ENCODE data around the gene DUSP8. TPM values are rescaled to one million over a fixed set of nuclear protein-coding genes. Genes with fewer than 3 reads are reported as not detected.

The DUSP8 gene
- total RNA-seq, 2 donors from 2014 or later: 79.5 to 90.1 TPM

GRCh38 chr11:1523077-1523476 is 49.0 kb downstream of the DUSP8 start:
- ATAC-seq (no peak), DNase-seq (no peak)
- no peaks in the 10 kb centered on the region for H3K36me3 Mint-ChIP-seq (ENCODE audit: low read depth)
- no peak overlapping the region for H3K4me3 Mint-ChIP-seq
- no peaks in the 10 kb centered on the region for H3K9me3 ChIP-seq (ENCODE audit: control insufficient read depth, low read length, poor library complexity, severe bottlenecking)
- H3K27ac Mint-ChIP-seq: peak overlapping the region; percentile 21
- H3K27me3 Mint-ChIP-seq: no peaks in the 10 kb centered on the region
- H3K4me1 Mint-ChIP-seq: peaks cover 25% of the 10 kb centered on the region

DNA sequence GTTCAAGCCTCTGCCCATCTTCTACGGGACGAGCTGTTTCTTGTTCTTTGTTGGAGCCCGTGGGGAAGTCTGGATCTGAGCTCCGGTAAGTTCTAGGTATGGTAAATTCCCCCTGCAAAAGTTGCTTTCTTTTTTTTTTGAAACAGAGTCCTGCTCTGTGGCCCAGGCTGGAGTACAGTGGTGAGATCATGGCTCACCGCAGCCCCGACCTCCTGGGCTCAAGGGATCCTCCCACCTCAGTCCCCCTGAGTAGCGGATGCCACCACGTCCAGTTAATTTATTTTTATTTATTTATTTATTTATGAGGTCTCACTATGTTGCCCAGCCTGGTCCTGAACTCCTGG is 50.0 kb downstream of the DUSP8 start:
- peak overlapping the region; percentile 43 for H3K27ac Mint-ChIP-seq

GRCh38 chr11:1521382-1522080 is 50.5 kb downstream of the DUSP8 start:
- ATAC-seq: peak; percentile 69
- Mint-ChIP-seq H3K4me3 (no peak overlapping the region), H3K27ac (peak overlapping the region; percentile 43), H3K27me3 (no peaks in the 10 kb centered on the region), H3K36me3 (ENCODE audit: low read depth) (no peaks in the 10 kb centered on the region), H3K4me1 (peaks cover 33% of the 10 kb centered on the region)
- no peak for DNase-seq
- no peaks in the 10 kb centered on the region for H3K9me3 ChIP-seq (ENCODE audit: control insufficient read depth, low read length, poor library complexity, severe bottlenecking)

More for the DNA sequence above, 50.0 kb downstream of the DUSP8 start:
- DNase-seq (no peak), ATAC-seq (no peak)
- Mint-ChIP-seq H3K4me3 (no peak overlapping the region), H3K36me3 (ENCODE audit: low read depth) (no peaks in the 10 kb centered on the region), H3K27me3 (no peaks in the 10 kb centered on the region), H3K4me1 (peaks cover 31% of the 10 kb centered on the region)
- no peaks in the 10 kb centered on the region for H3K9me3 ChIP-seq (ENCODE audit: control insufficient read depth, low read length, poor library complexity, severe bottlenecking)

DNA sequence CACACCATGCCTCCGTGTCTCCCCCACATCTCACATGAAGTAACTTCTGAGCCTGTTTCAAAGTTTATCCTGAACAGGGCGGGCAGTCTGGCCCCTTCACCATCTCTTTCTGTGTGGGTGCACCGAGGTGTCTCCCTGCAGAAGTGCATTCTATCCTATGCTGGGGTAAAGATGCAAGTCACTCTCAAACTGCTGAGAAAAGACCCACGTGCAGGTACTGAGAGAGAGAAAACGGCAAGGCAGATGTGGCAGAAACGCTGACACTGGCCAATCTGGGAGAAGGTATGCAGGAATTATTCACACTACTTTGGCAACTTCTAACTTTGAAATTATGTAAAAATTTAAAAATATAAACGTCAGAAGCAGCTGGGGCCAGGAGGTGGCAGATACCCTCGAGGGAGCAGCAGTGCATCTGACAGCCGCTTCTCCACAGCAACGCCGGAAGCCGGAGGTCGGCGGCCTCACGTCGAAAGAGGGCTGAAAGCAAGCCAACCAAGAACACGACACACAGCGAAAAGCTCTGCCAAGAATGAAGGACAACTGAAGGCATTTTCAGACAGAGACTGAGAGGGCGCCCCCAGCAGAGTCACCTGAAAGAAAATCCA is 51.3 kb downstream of the DUSP8 start:
- ATAC-seq (no peak), DNase-seq (no peak)
- Mint-ChIP-seq H3K27me3 (no peaks in the 10 kb centered on the region), H3K36me3 (ENCODE audit: low read depth) (no peaks in the 10 kb centered on the region), H3K4me3 (peak overlapping the region; percentile 5), H3K27ac (peak overlapping the region; percentile 43), H3K4me1 (peaks cover 41% of the 10 kb centered on the region)
- no peaks in the 10 kb centered on the region for H3K9me3 ChIP-seq (ENCODE audit: control insufficient read depth, low read length, poor library complexity, severe bottlenecking)

GRCh38 chr11:1520209-1520662 is 51.8 kb downstream of the DUSP8 start:
- DNase-seq (no peak), ATAC-seq (no peak)
- Mint-ChIP-seq H3K36me3 (ENCODE audit: low read depth) (no peaks in the 10 kb centered on the region), H3K27me3 (no peaks in the 10 kb centered on the region), H3K4me3 (peak overlapping the region; percentile 5), H3K4me1 (peaks cover 45% of the 10 kb centered on the region), H3K27ac (no peak overlapping the region)
- no peaks in the 10 kb centered on the region for H3K9me3 ChIP-seq (ENCODE audit: control insufficient read depth, low read length, poor library complexity, severe bottlenecking)

DNA sequence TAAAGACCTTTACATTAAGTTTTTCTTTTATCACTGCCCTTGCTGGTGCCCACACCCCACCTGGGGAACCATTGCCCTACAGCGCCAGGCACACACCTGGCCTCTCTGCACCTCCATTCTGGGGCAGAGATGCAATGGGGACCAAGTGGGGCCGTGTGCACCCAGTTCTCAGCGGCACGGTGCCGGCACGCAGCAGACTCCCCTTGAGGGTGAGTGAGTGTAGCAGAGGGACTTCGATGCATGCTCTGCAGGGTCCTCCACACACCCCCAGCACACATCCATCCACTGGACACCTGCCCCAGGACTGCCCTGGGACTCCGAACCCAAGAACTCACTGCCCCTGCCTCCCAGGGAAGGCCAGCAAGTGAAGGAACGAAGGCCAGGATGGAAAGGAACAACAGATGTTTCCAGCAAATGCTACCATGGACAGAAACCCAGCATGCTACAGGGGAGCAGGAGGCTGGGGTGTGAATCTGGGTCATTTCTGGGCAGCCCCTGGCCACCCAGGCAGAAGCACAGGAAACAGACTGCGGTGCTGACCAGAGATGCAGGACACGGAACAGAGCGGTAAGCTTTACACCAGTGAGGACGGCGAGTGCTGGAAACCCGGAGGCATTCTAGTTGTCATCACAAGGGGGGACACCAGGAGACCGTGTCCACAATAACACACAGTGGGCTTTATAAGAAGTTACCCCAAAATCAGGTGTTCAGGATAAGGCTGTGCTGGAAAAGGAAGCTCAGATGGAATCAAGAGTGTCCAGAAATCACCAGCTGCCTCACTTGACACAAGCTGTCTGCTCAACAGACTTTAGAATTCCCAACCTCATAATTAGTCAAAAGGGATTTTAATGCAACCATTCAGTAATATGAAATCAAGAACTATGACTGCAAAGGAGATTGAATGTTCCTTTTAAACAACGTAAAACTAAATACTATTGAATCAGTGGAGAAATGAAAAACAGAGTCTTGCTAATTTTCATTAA is 52.8 kb downstream of the DUSP8 start:
- H3K36me3 Mint-ChIP-seq (ENCODE audit: low read depth): no peaks in the 10 kb centered on the region
- H3K9me3 ChIP-seq (ENCODE audit: control insufficient read depth, low read length, poor library complexity, severe bottlenecking): no peaks in the 10 kb centered on the region
- H3K27ac Mint-ChIP-seq: no peak overlapping the region
- ATAC-seq: no peak
- peaks cover 48% of the 10 kb centered on the region for H3K4me1 Mint-ChIP-seq
- peak overlapping the region; percentile 36 for H3K4me3 Mint-ChIP-seq
- no peak for DNase-seq
- no peaks in the 10 kb centered on the region for H3K27me3 Mint-ChIP-seq

GRCh38 chr11:1518301-1518700 is 53.8 kb downstream of the DUSP8 start:
- no peaks in the 10 kb centered on the region for H3K9me3 ChIP-seq (ENCODE audit: control insufficient read depth, low read length, poor library complexity, severe bottlenecking)
- no peaks in the 10 kb centered on the region for H3K27me3 Mint-ChIP-seq
- H3K27ac Mint-ChIP-seq: no peak overlapping the region
- DNase-seq (no peak), ATAC-seq (no peak)
- no peaks in the 10 kb centered on the region for H3K36me3 Mint-ChIP-seq (ENCODE audit: low read depth)
- no peak overlapping the region for H3K4me3 Mint-ChIP-seq
- peaks cover 50% of the 10 kb centered on the region for H3K4me1 Mint-ChIP-seq

DNA sequence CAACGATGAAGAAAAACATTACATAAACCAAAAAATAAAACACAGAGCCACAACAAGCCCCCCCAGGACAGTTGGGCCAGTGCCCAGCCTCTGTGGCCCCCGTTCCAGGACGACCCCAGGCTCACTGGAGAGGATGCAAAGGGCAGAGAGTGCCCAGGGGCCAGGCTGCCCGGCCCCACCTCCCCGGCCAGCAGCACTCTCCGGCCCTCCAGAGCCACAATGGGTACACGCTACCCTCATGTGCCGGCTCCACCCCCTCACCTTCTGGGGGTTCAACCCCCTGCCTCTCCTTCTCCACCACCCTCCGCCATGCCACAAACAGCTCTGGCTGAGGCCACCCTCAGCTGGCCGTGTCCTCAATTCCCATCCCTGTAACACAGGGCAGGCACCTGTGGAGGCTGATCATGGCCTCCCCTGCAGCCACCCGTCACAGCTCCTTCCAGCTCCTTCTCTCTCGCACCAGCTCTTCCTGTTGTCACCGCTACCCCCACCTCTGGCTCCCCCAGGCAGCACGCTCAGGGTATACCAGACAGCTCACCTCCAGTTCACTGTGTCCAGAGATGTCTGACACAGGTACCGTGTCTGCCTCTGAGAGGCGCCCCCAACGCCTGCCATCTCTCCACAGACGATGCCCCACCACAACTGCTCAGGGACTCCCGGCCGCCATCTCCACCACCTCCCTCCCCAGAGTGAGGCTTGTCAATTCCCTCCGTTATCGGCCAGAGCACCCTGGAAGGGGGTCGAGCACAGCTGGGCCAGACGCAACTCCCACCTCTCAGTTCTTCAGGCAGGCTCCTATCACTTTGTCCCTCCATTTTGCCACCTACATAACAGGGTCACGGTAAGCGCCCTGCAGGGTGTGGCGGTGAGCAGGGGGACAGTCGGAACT is 54.7 kb downstream of the DUSP8 start:
- Mint-ChIP-seq H3K36me3 (ENCODE audit: low read depth) (no peaks in the 10 kb centered on the region), H3K27ac (peak overlapping the region; percentile 72), H3K27me3 (no peaks in the 10 kb centered on the region), H3K4me1 (peaks cover 51% of the 10 kb centered on the region), H3K4me3 (no peak overlapping the region)
- DNase-seq: no peak
- H3K9me3 ChIP-seq (ENCODE audit: control insufficient read depth, low read length, poor library complexity, severe bottlenecking): no peaks in the 10 kb centered on the region
- no peak for ATAC-seq

DNA sequence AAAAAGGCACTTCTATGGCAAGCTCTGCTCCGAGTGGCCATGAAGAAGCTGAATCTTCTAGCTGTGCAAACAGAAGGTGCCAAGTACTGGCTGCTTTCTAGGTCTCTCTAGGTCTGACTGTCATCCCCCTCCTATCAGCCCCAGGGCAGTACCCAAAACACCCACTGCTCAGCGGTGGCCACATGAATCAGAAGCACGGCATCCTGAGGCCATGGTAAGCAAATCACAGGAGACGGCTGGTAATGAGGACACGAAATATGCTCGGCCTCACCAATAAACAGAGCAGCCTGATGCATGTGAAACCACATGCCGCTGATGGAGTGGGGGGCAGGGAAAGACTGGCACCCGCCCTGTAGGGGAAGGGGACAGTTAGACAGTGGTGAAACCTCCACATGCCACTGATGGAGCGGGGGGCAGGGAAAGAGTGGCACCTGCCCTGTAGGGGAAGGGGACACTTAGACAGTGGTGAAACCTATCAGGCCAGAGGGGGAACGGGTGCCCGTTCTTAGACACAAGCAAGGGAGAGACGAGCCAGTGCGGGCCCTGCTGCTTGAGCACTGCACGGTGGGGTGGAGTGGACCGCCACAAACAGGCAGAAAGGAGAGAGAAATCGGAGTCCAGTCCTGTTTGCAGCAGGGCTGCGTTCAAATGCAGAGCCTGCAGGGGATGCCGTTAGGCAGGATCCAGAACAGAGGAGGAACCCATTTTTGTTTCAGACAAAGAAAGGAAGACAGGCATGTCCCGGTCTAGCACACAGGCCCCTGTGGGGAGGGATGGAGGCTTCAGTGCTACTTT is 55.6 kb downstream of the DUSP8 start:
- Mint-ChIP-seq H3K36me3 (ENCODE audit: low read depth) (no peaks in the 10 kb centered on the region), H3K27me3 (no peaks in the 10 kb centered on the region), H3K4me1 (peaks cover 57% of the 10 kb centered on the region), H3K4me3 (peak overlapping the region; percentile 80), H3K27ac (peak overlapping the region; percentile 72)
- peak; percentile 51 for ATAC-seq
- no peaks in the 10 kb centered on the region for H3K9me3 ChIP-seq (ENCODE audit: control insufficient read depth, low read length, poor library complexity, severe bottlenecking)
- no peak for DNase-seq

DNA sequence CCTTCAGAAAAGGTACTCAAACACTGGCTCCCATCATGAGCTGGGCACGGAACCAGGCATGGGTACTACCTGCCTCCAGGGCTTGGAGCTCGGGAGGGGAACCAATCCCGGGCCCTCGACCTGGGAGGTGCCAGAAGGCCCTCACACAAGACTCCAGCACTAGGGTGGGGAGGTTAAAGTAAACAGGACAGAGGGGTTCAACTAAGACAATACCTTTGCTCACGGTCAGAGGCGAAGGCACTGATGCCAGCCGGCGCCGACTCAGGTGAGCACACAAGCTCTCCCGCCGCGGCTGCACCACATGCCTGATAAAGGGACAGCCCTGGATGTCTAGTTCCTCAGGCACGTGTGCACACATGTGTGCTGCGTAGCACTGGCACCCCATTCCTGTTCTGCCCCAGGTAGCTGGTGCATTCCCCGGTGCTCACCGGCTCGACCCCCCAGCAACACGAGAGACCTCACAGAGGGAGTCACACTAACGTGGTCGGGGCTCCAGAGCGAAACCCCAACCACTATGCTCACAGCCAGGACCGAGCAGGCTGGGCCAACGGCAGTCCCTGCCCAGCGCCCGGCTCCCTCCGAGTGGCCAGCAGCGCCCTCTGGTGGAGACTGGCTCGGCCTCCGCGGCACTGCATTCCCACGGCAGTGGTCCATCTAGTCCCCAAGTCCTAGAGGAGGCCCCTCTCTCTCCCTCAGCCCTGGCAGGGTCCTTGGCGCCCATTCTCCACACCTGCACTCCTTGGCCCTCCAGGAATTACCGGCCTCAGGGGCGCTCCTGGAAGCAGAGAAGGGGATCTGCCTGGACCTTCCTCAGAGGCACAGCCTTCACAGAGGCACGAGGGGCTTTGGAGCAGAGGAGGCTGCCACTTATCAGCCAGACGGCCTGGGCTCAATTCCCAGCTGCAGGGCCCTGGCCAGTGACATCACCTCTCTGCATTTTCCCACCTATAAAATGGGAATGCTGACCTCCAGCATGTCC is 56.7 kb downstream of the DUSP8 start:
- H3K4me1 Mint-ChIP-seq: peaks cover 50% of the 10 kb centered on the region
- ATAC-seq (peak; percentile 80), DNase-seq (peak; percentile 55 to 80 (median 66))
- no peaks in the 10 kb centered on the region for H3K9me3 ChIP-seq (ENCODE audit: control insufficient read depth, low read length, poor library complexity, severe bottlenecking)
- H3K27me3 Mint-ChIP-seq: no peaks in the 10 kb centered on the region
- peak overlapping the region; percentile 72 for H3K27ac Mint-ChIP-seq
- H3K4me3 Mint-ChIP-seq: peak overlapping the region; percentile 19
- no peaks in the 10 kb centered on the region for H3K36me3 Mint-ChIP-seq (ENCODE audit: low read depth)

DNA sequence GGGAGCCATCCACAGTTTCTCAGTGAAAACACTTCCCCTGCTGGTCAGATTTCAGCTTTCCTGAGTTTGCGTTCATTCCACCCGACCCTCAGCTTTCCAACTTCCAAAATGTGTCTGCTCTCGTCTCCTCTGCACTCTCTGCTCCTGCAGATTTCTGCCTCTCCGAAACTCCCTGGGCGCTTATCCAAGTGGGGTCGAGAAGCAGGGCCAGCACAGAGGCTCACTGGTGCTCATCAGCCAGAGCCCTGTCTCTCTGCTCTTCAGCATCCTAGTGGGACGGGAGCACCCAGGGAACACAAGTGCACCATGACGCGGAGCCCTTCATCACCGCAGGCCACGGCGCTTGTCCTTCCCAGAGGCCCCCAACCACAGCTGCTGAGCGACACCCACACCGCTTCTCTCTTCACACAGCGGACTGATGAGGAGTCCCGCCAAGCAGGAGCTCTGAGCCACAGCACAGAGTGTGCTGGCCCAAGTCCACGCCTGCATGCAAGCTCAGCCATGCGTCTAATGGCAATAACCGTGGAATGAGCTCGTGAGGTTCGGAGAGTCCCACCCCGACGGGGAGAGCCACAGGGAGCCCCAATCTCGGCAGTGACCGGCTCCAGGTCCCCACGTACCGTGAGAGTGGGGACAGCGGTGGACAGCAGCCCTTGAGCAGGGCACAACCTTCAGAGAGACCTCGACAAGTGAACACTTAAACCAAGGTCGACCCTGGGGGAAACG is 57.6 kb downstream of the DUSP8 start:
- no peaks in the 10 kb centered on the region for H3K9me3 ChIP-seq (ENCODE audit: control insufficient read depth, low read length, poor library complexity, severe bottlenecking)
- H3K27me3 Mint-ChIP-seq: no peaks in the 10 kb centered on the region
- no peak overlapping the region for H3K27ac Mint-ChIP-seq
- no peak overlapping the region for H3K4me3 Mint-ChIP-seq
- no peak for ATAC-seq
- DNase-seq: no peak
- no peaks in the 10 kb centered on the region for H3K36me3 Mint-ChIP-seq (ENCODE audit: low read depth)
- H3K4me1 Mint-ChIP-seq: peaks cover 52% of the 10 kb centered on the region
